Dedifferentiated amniotic fluid mesenchymal stem cell (primary cell): ENCODE data around the gene SORD.
"Not testable (repeated sequence)": the region's sequence is repeated elsewhere in the genome, so short reads cannot be mapped to it uniquely, and the experiment has no call there.

ENCODE experiments used
- DNase-seq: peaks from one replicate; pipeline ENCODE4 v3.0.0-alpha.2; 2016; ENCODE audit errors: extremely low spot score

SORD gene

GRCh38 chr15:45022871-45023658, at the start of gene SORD:
TSS of gene SORD (plus strand) at chr15:45023195. CDS start at chr15:45023284, 89 bp downstream.
- peak; percentile 79 for DNase-seq

- DNase-seq: not testable (repeated sequence)
These were observed 46.8 kb upstream of the SORD start for GRCh38 chr15:44976183-44976582.

GRCh38 chr15:44977781-44978180, 45.2 kb upstream of the SORD start:
- DNase-seq: not testable (repeated sequence)

- DNase-seq: not testable (repeated sequence)
These were observed 43.2 kb upstream of the SORD start for GRCh38 chr15:44979617-44980339.

GRCh38 chr15:44984144-44984543, 38.9 kb upstream of the SORD start:
- not testable (repeated sequence) for DNase-seq

- not testable (repeated sequence) for DNase-seq
These were observed 36.5 kb upstream of the SORD start for GRCh38 chr15:44986346-44987055.

- DNase-seq: not testable (repeated sequence)
These were observed 35.3 kb upstream of the SORD start for GRCh38 chr15:44987711-44988110.

GRCh38 chr15:44988184-44988869, 34.7 kb upstream of the SORD start:
- DNase-seq: not testable (repeated sequence)

- DNase-seq: not testable (repeated sequence)
These were observed 34.1 kb upstream of the SORD start for GRCh38 chr15:44988870-44989219.

- DNase-seq: not testable (repeated sequence)
These were observed 25.4 kb upstream of the SORD start for GRCh38 chr15:44997632-44998031.

GRCh38 chr15:44999105-44999504, 23.9 kb upstream of the SORD start:
- no peak for DNase-seq

- DNase-seq: not testable (repeated sequence)
These were observed 21.8 kb upstream of the SORD start for GRCh38 chr15:45001180-45001579.

GRCh38 chr15:45003731-45004410, 19.1 kb upstream of the SORD start:
- DNase-seq: not testable (repeated sequence)

- not testable (repeated sequence) for DNase-seq
These were observed 18.3 kb upstream of the SORD start for GRCh38 chr15:45004590-45005175.

- no peak for DNase-seq
These were observed 13.9 kb upstream of the SORD start for GRCh38 chr15:45009046-45009445.

GRCh38 chr15:45015114-45015513, 7.9 kb upstream of the SORD start:
- not testable (repeated sequence) for DNase-seq

- DNase-seq: not testable (repeated sequence)
These were observed 2.6 kb upstream of the SORD start for GRCh38 chr15:45020222-45020900.

- not testable (repeated sequence) for DNase-seq
These were observed 2.1 kb upstream of the SORD start for GRCh38 chr15:45020901-45021259.

GRCh38 chr15:45021348-45021747, 1.6 kb upstream of the SORD start:
- DNase-seq: no peak

- no peak for DNase-seq
These were observed 747 bp downstream of the SORD start for GRCh38 chr15:45023659-45024225.
